Anterior cingulate cortex (tissue), 58 donors: ENCODE results near the gene CCM2L.
"Not testable (repeated sequence)": the region's sequence is repeated elsewhere in the genome, so short reads cannot be mapped to it uniquely, and the experiment has no call there.

Source experiments
- DNase-seq, 58 donors: peaks; one replicate each; lab custom pipeline; 2025; lab: John Stamatoyannopoulos, UW

The CCM2L gene

DNA sequence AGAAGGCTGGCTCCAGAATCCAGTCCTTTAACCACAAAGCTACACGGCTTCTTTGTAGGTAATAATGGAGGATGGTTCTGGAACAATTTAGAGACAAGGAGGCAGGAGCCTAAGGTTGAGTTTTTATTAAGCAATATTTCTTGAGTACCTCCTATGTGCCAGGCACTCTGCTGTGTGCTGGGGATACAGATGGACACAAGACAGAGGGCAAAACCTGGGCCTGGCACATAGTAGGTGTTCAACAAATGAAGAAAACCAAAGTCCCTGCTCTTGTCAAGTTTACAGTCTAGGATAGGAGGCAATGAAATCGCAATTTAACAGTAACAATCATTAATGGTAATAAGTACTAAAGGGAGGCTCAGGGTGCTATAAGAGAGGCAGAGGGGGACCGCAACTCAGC is 17.4 kb downstream of the CCM2L start:
- DNase-seq, result no peak

- DNase-seq, result no peak
Measured at GRCh38 chr20:32028647-32029372, 18.6 kb downstream of the CCM2L start.

GRCh38 chr20:32029561-32029960 is 19.3 kb downstream of the CCM2L start:
- no peak for DNase-seq

DNA sequence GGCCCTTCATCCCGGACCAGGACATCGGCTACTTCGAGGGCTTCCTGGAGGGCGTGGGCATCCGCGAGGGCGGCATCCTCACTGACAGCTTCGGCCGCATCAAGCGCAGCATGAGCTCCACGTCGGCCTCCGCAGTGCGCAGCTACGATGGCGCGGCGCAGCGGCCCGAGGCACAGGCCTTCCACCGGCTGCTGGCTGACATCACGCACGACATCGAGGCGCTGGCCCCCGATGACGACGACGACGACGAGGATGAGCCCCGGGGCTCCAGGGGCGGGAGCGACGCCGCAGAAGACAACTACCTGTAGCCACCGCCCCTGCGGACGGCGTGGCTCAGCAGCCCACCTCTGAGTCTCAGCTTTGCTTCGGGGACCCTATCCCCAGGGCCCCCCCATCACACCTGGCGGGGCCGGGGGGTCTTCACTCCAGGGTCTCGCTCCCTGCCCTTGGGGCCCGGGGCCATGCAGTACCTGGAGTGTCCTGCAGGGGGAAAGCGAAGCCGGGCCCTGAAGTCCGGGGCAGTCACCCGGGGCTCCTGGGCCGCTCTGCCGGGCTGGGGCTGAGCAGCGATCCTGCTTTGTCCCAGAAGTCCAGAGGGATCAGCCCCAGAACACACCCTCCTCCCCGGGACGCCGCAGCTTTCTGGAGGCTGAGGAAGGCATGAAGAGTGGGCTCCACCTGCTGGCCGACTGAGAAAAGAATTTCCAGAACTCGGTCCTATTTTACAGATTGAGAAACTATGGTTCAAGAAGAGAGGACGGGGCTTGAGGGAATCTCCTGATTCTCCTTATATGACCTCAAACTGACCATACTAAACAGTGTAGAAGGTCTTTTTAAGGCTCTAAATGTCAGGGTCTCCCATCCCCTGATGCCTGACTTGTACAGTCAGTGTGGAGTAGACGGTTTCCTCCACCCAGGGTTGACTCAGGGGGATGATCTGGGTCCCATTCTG is 21.0 kb downstream of the CCM2L start:
- peak in 46 of 58 donors; percentile 16 to 76 (median 39) for DNase-seq

DNA sequence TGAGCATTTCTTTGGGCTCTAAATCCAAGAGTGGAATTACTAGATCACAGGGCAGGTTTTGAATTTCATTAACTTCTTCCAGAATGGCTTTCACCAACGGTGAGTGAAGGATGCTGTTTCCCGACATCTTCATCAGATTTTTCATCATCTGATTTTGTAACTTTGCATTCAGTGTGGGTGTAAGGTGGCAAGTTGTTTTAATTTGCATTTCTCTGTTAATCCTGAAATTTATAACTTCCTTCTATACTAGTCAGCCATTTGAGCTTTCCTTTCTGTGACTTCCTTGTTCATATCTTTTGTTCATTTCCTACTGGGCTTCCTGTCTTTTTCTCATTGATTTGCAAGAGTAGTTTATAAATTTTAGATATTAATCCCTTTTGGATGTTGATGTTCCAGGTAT is 23.1 kb downstream of the CCM2L start:
- no peak for DNase-seq

DNA sequence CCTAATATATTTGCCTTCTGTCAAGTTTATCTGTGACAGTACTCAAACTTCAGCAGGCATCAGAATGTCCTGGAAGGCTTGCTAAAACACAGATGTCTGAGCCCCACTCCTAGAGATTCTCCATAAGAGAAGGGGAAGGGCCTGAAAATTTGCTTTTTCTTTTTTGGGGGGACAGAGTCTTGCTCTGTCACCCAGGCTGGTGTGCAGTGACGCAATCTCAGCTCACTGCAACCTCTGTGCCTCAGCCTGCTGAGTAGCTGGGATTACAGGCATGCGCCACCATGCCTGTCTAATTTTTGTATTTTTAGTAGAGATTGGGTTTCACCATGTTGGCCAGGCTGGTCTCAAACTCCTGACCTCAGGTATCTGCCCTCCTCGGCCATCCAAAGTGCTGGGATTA is 23.5 kb downstream of the CCM2L start:
- DNase-seq, result not testable (repeated sequence)

DNA sequence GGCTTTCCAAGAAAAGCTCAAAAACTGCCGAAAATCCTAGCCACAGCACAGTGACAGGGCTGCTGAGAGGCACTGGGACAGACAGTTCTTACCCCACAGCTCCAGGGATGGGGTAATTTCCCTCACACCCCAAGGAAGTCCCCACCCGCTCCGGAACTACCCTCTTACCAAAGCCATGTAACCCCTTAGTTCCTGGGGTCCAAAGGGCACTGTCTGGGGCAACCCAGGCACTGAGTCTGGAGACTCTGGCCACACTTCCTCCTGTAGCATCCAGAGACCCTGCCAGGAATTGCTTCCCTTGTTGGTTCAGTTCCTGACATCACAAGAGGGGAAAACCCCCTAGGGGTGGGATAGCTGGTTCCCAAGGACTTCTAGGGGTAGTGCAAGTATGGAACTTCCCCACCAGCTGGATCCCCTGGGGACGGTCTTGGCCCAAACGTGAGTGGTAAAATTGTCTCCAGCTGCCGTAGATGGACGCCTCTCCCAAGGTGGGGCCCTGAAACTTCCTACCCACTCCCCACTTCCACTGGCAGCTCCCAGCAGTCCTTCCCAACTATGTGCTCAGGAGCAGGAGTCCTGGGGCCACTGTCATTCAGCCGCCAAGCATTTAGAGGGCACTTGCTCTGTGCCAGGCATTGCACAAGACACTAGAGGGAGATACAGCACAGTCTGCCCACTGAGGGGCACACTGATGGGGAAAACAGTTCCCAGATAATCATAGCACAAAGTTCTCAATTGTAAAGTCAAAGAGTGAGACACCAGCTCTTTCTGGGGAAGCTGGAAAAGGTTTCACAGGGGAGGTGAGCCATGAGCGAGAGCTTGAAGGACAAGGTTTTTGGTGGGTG is 24.6 kb downstream of the CCM2L start:
- no peak for DNase-seq

DNA sequence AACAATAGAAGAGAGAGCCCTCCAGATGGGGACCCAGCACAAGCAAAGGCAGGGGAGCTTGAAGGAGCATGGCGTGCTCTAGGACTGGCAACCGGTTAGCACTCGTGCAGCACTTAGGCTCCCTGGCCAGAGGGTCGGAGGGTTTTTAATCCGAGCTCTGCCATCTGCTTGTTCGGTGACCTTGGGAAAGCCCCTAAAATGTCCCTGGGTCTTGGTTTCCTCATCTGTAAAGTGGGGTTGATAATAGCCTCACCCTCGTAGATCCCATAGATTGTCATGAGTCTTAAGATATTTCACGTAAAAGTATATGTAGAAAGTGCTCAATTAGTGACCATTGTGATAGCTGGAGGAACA is 25.2 kb downstream of the CCM2L start:
- no peak for DNase-seq

GRCh38 chr20:32036252-32036651 is 26.0 kb downstream of the CCM2L start:
- no peak for DNase-seq

GRCh38 chr20:32036716-32037485 is 26.7 kb downstream of the CCM2L start:
- peak in 1 of 58 donors; percentile 35 for DNase-seq

DNA sequence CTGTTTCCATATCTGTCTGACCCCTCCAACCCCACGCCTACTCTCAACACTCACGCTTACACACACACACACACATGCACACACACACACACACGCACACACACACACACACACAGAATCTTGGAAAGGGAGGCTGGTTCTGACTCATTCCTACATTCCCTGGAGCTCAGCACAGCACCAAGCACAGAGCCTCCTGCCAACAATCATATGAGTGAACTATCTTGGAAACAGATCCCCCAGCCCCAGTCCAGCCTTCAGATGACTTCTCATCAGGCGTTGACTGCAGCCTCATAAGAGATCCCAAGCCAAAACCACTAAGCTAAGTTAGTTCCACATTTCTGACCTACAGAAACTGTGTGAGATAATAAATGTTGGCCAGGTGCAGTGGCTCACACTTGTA is 27.7 kb downstream of the CCM2L start:
- DNase-seq, result no peak

DNA sequence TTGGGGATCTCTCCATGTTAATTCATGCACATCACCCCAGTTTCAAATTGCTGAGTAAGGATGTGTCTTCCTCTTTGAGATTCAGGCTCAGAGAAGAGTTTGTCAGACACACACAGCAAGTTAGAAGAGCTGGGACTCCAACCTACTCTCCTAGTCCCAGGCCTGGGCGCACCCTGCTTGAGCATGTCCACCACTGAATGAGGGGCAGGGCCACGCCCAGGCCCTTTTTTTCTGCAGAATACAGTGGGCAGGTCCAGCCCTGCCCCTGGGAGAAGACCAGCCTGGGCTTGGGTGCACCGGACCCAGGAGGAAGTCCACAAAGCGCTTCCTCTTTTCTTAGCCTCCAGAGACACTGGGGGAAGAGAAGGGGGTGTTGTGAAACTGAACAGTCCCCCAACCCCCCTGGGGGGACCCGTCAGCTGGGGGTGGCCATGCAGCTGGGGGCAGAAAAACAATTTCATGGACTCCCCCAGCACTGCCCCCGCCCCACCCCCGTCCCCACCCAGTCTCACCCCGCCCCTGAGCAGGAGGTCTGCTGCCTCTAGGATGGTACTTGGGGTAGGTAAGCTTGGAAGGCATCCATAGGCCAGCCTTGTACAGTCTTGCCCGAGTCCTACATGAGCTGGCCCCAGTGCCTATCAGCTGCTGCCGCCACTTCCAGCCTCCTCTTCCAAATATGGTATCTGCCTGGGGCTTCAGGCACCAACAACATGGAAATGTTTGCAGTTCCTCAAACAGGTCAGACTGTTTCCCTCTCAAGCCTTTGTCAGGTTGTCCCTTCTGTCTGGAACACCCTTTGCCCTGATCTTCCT is 30.1 kb downstream of the CCM2L start:
- DNase-seq, result peak in 15 of 58 donors; percentile 8 to 51 (median 24)

- no peak for DNase-seq
Measured at GRCh38 chr20:32045999-32046398, 35.8 kb downstream of the CCM2L start.

DNA sequence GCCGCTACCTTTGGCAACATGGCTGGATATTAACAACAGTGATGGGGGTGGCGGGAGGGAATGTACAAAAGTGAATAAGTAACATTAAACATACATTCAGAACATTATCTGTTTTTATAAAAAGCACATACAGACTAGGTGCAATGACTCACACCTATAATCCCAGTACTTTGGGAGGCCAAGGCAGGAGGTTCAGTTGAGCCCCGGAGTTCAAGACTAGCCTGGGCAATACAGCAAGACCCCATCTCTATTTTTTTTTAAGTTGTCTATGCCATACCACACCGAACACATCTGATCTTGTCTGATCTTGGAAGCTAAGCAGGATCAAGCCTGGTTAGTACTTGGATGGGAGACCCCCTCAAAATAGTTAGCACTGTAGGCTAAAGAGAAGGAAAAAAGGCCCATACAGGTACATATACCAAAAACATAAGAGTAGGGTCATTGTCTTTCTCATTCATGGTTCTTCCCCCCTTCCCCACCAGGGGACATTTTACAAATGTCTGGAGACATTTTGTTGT is 40.1 kb downstream of the CCM2L start:
- DNase-seq, result no peak

DNA sequence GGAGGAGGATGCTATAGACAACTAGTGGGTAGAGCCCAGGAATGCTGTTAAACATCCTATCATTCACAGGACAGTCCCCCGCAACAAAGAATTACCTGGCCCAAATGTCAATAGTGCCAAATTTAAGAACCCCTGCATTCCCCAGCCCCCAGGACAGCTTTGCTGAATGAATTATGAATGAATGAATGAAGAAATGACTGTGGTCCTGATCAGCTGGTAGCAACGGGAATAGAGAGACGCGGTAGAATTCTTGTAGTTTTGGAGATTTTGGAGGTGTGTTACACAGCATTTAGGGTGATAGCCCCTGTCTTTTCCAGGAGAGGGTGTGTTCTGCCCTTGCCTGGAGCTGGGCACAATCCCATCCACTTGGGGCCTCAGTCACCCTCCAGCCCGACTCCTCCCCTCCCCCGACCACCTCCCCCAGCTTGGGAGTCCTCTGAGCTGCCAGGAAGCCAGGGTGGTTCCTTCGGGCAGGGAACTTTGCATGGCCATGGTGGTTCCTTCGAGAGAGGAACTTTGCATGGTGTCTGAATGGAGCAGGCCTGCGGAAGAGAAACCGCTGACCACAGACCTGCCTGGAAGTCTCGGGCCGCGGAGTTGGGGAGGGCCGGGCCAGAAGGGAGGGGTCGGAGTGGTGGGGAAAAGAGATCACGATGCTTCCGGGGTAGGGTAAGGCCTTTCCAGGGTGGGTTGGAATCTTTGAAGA is 40.8 kb downstream of the CCM2L start:
- peak in 14 of 58 donors; percentile 13 to 38 (median 26) for DNase-seq

- no peak for DNase-seq
Measured at GRCh38 chr20:32051720-32052089, 41.5 kb downstream of the CCM2L start.

GRCh38 chr20:32052090-32052777 is 42.0 kb downstream of the CCM2L start, which contains the start of gene HCK:
Gene HCK (plus strand): TSS chr20:32052242.
- no peak for DNase-seq
